GM12878 (cell line): ENCODE results near the gene MIR17HG. TPM values are rescaled to one million over a fixed set of nuclear protein-coding genes. Genes with fewer than 3 reads are reported as not detected.
A peak's percentile ranks its signal among the peaks of the same experiment; 100 is the strongest.

Experiments
- ASH2L ChIP-seq: fragments of 300-600, 200-600 bp; sonication (generic); IDR thresholded peaks from 2 replicates; pipeline ENCODE4 v1.6.1; 2017; ENCODE audit warnings: low read depth, mild to moderate bottlenecking, borderline replicate concordance
- CHD1 ChIP-seq: IDR thresholded peaks from 2 replicates; pipeline ENCODE4 v1.6.1; 2012; ENCODE audit warnings: low read depth, low read length, improper control_type of control experiment
- IKZF1 ChIP-seq: fragments of 450-650 bp; conservative IDR thresholded peaks from 2 replicates; pipeline ENCODE4 v1.6.1; 2017; ENCODE audit warnings: antibody characterized with exemption, mild to moderate bottlenecking
- LARP7 ChIP-seq: fragments of 450-650 bp; IDR thresholded peaks from 2 replicates; pipeline ENCODE4 v1.6.1; 2017; ENCODE audit warnings: mild to moderate bottlenecking
- POLR2A ChIP-seq: IDR thresholded peaks from 2 replicates; pipeline ENCODE4 v1.6.1; 2011; ENCODE audit warnings: low read depth, mild to moderate bottlenecking, low read length
- POLR2AphosphoS5 ChIP-seq: IDR thresholded peaks from 2 replicates; pipeline ENCODE4 v1.6.1; 2011; ENCODE audit warnings: mild to moderate bottlenecking, low read length, inconsistent platforms
- RCOR1 ChIP-seq: conservative IDR thresholded peaks from 2 replicates; pipeline ENCODE4 v1.6.1; 2012; ENCODE audit warnings: low read depth, low read length, improper control_type of control experiment
- SMARCA5 ChIP-seq: fragments of 450-650 bp; IDR thresholded peaks from 2 replicates; pipeline ENCODE4 v1.6.1; 2017; ENCODE audit warnings: mild to moderate bottlenecking
- polyA plus RNA-seq, 11 experiments: library from polyadenylated mRNA; depleted of rRNA in 4 of 11; unstranded in 6 of 11; stranded (reverse) in 5 of 11; fragments of >200 nt; fragmentation: Nextera tagmentation in 4 of 11; fragmentation: Illumina TruSeq in 1 of 11; extraction: Ambion mirVana in 4 of 11; extraction: Trizol in 1 of 11; gene quantifications; 1 replicate in 1 of 11; 2 replicates in 10 of 11; pipeline versions ENCODE4 v1.2.1 to v1.2.3, GENCODE V29; 2011 to 2016; ENCODE audit warnings: inconsistent platforms in 2 of 11, missing spikeins in 2 of 11, low read depth in 1 of 11
- total RNA-seq, 4 experiments: library from RNA; depleted of rRNA in 3 of 4; stranded (reverse); fragments of >200 nt in 3 of 4; fragmentation: Illumina TruSeq in 1 of 4; extraction: Trizol in 1 of 4; gene quantifications; 2 replicates each; pipeline versions ENCODE4 v1.2.1 to v1.2.3, GENCODE V29; 2013 to 2021
- TF ChIP-seq, protein P1 (sequence below): IDR thresholded peaks from 2 replicates; pipeline ENCODE4 v1.6.1; 2012; ENCODE audit warnings: mild to moderate bottlenecking, low read depth, low read length

The MIR17HG gene
- total and polyA plus RNA-seq, 10 of the 15 experiments (the other 5 are each of a cell fraction or from before 2014, with no cell fraction given): 4.4 to 37.7 (median 15.1) TPM

DNA sequence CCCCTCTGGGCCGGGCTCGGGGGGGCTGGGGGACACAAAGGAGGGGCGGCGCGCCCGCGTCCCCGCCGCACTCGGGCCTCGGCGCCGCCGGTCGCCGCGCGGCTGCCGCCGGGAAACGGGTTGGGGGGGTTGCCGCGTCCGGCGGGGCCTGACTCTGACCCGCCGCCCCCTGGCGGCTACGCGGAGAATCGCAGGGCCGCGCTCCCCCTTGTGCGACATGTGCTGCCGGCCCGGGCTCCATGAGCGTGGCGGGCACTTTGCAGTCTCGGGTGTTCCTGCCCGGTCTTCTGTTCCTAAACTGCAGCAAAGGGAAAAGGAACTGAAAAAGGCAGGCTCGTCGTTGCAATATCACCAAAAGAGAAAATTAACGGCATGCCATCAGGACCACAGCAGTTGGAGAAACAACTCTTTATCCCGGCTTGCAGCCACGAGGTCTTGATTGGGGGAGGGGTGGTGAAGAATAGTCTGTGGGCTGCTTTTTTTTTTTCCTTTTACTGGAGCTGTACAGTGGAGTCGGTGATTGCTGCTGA is 1.5 kb downstream of the MIR17HG start (continued):
- TF ChIP-seq POLR2A: peak; percentile 6; the same call in 1 of the 2 replicates
- peak; percentile 78 for TF ChIP-seq IKZF1
- no peak; the same call in 1 of the 2 replicates for TF ChIP-seq LARP7
- peak; percentile 79; the same call in 1 of the 2 replicates for TF ChIP-seq POLR2AphosphoS5
- TF ChIP-seq ASH2L: no peak
- no peak for TF ChIP-seq CHD1
- TF ChIP-seq RCOR1: no peak
- TF ChIP-seq, protein P1, sequence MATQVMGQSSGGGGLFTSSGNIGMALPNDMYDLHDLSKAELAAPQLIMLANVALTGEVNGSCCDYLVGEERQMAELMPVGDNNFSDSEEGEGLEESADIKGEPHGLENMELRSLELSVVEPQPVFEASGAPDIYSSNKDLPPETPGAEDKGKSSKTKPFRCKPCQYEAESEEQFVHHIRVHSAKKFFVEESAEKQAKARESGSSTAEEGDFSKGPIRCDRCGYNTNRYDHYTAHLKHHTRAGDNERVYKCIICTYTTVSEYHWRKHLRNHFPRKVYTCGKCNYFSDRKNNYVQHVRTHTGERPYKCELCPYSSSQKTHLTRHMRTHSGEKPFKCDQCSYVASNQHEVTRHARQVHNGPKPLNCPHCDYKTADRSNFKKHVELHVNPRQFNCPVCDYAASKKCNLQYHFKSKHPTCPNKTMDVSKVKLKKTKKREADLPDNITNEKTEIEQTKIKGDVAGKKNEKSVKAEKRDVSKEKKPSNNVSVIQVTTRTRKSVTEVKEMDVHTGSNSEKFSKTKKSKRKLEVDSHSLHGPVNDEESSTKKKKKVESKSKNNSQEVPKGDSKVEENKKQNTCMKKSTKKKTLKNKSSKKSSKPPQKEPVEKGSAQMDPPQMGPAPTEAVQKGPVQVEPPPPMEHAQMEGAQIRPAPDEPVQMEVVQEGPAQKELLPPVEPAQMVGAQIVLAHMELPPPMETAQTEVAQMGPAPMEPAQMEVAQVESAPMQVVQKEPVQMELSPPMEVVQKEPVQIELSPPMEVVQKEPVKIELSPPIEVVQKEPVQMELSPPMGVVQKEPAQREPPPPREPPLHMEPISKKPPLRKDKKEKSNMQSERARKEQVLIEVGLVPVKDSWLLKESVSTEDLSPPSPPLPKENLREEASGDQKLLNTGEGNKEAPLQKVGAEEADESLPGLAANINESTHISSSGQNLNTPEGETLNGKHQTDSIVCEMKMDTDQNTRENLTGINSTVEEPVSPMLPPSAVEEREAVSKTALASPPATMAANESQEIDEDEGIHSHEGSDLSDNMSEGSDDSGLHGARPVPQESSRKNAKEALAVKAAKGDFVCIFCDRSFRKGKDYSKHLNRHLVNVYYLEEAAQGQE: no peak; the same call in 1 of the 2 replicates
- TF ChIP-seq SMARCA5: peak; percentile 96
